ENCODE measurements around the gene CUL4B.

Gene CUL4B

DNA sequence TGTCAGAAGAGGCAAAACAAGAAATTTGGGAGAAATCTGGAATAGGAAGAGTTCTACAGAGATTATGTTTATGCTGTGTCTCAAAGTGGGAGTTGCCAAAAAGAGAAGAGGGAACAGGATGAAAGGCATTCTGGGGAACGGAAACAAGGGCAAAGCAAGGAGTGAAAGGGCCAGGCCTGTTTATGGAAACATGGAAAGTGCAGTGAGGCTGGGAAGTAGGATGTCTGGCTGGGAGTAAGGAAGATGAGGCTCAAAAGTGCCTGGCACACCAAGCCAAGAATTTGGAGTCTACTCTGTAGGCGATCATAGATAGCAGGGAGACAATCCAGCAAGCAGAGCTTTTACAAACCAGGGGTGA, 1.8 kb upstream of the CUL4B start:
- TF ChIP-seq POLR2A (IDR thresholded peaks at IDR 0.05; ENCODE audit: low read depth, low read length) (no peak), POLR2AphosphoS5 (IDR thresholded peaks at IDR 0.05; ENCODE audit: low read depth, low read length) (no peak), TAF1 (IDR thresholded peaks at IDR 0.05; ENCODE audit: borderline replicate concordance, low read depth, low read length) (no peak)
- FAIRE-seq: no peak
- no peak for DNase-seq (ENCODE audit: insufficient read length)

DNA sequence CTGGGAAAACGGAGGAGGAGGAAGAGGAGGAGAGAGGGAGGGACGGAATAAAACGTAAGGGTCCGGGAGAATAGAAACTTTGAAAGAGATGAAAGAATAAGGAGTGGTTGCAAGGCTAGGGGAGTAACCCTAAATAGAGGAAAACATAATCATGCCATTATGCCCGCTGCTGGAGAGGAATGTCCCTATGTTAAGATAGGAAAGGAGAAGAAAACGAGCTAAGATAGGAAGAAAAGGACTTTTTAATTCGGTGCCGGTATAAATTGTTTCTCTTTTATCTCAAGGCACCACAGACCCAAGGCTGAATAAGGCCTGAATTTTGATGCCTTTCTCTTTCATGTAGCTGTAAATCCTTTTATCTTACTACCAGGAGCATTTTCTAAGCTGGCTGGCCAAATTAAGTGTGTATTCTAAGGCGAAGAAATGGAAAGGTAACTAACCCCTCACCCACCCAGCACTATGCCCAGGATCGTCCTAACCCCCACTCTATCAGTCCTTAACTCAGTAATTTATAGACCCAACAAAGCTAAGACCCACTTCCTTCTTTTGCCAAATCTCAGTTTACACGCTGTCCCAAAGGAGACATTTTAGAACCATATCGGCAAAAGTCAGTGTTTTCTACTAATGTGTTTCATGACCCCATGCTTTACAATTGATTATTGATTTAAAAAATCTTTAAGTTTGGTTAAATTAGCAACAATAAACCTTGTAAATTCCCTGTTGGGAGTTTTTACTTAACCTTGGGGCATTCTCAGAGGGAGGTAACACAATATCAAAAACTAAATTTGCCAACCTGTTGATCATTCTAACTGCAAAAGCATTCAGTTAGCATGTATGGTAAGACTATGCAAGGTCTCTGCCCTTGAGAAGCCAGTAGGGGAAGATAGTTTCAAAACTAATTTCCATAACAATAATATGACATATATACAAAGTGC, 1.1 kb upstream of the CUL4B start:
- DNase-seq (ENCODE audit: insufficient read length): no peak
- no peak for FAIRE-seq
- TF ChIP-seq POLR2AphosphoS5 (IDR thresholded peaks at IDR 0.05; ENCODE audit: low read depth, low read length): no peak
- TF ChIP-seq TAF1 (IDR thresholded peaks at IDR 0.05; ENCODE audit: borderline replicate concordance, low read depth, low read length): no peak
- TF ChIP-seq POLR2A (IDR thresholded peaks at IDR 0.05; ENCODE audit: low read depth, low read length): no peak

DNA sequence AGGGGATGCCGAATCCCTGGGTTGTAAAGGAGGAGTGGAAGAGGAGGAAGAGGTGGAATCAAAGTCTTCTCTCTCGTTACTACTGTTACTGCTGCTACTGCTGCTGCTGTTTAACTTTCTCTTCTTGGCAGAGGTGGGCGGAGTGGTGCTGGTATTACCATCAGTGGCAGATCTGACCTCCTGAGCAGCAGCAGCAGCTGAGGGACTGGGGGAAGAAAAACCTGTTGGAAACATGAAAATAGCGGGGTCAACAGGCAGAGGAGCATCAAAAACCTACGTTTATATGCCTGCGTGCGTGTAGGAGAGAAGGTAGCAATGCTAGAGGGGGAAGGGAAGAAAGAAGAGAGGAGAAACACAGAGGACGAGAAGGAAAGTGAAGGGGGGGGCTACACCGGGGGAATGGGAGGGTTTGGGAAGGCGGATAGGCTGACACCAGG, 339 bp downstream of the CUL4B start:
- FAIRE-seq: peak; percentile 24
- DNase-seq (ENCODE audit: insufficient read length): no peak
- no peak for TF ChIP-seq TAF1 (IDR thresholded peaks at IDR 0.05; ENCODE audit: borderline replicate concordance, low read depth, low read length)
- TF ChIP-seq POLR2A (IDR thresholded peaks at IDR 0.05; ENCODE audit: low read depth, low read length): no peak
- TF ChIP-seq POLR2AphosphoS5 (IDR thresholded peaks at IDR 0.05; ENCODE audit: low read depth, low read length): no peak

DNA sequence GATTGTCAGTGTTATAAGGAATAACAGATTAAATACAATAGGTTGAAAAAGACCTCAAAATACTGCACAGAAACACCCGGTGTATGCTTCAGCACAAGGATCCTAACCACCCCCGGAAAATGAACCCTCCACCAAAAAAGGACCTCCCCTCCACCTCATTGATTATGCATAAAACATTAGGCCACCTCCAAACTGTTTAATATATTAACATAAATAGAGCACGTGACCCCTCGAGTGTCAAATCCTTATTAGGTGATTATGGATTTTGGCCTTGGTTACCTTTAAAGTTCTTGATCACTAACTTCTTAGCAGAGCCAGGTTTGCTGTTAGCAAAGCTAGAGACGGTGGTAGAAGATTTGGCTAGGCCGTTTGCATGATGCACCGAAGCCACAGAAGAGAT, 958 bp downstream of the CUL4B start:
- TF ChIP-seq TAF1 (IDR thresholded peaks at IDR 0.05; ENCODE audit: borderline replicate concordance, low read depth, low read length) (no peak), POLR2A (IDR thresholded peaks at IDR 0.05; ENCODE audit: low read depth, low read length) (no peak), POLR2AphosphoS5 (IDR thresholded peaks at IDR 0.05; ENCODE audit: low read depth, low read length) (no peak)
- FAIRE-seq (no peak), DNase-seq (ENCODE audit: insufficient read length) (no peak)

DNA sequence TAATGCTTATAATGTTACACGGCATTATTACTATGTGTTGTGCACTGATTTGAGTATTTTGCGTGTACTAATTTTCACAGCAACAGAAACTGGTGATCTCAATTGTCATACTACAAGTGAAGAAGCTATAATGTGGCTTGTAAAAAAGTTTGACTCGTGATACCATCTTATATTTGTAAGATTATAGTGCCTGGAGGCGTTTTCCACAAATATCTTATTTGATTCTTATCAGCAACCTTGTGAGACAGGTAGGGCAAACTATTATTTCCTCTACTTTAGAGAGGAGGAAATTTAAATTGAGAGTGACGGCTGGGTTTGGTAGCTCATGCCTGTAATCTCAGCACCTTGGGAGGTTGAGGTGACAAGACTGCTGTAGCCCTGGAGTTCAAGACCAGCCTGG, 4.5 kb downstream of the CUL4B start:
- peak; percentile 17 for FAIRE-seq
- DNase-seq (ENCODE audit: insufficient read length): no peak

DNA sequence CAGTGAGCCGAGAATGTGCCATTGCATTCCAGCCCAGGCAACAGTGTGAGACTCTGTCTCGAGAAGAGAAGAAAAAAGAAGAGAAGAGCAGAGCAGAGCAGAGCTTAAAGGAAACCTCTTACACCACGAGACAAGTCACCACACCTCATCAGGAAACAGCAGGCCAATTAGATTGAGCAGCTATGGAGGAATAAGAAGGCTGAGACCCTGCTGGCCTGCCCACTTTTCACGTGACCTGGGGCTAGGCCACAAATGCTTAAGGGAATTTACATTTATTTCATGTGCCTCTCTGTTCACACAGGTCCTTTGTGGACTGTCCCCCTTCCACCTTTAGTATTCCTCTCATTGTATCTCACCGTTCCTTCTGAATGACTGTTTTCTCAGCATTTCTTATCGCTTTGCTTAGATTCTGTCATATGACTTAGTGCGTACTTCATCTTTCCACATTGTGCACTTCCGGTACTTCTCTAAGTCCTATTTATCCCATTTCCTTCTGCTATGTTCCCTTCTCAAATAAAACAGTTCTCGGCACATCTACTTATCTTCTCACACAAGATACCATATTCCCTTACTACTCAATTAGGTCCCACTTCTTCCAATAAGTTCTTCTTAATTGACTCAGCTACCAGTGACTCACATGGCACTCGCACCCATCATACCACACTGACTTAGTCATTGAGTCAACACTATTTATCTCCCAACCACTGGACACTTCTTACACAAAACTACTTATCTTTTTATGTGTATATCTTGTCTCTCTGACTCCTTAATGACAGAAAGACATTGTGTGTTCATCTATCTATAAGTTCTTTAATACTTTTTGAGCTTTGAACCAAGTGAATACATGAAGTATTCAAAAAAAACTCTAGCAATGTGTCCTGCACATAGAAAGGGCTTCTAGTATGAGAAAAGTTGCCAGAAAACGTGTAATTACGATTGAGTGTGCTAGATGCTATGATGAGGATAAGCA, 11.0 kb downstream of the CUL4B start:
- FAIRE-seq: no peak
- no peak for DNase-seq (ENCODE audit: insufficient read length)
- TF ChIP-seq POLR2A (IDR thresholded peaks at IDR 0.05; ENCODE audit: low read depth, low read length): no peak
- no peak for TF ChIP-seq POLR2AphosphoS5 (IDR thresholded peaks at IDR 0.05; ENCODE audit: low read depth, low read length)
- TF ChIP-seq TAF1 (IDR thresholded peaks at IDR 0.05; ENCODE audit: borderline replicate concordance, low read depth, low read length): no peak

More for the DNA sequence above, 4.5 kb downstream of the CUL4B start:
- TF ChIP-seq POLR2A (IDR thresholded peaks at IDR 0.05; ENCODE audit: low read depth, low read length) (no peak), TAF1 (IDR thresholded peaks at IDR 0.05; ENCODE audit: borderline replicate concordance, low read depth, low read length) (no peak), POLR2AphosphoS5 (IDR thresholded peaks at IDR 0.05; ENCODE audit: low read depth, low read length) (no peak)

DNA sequence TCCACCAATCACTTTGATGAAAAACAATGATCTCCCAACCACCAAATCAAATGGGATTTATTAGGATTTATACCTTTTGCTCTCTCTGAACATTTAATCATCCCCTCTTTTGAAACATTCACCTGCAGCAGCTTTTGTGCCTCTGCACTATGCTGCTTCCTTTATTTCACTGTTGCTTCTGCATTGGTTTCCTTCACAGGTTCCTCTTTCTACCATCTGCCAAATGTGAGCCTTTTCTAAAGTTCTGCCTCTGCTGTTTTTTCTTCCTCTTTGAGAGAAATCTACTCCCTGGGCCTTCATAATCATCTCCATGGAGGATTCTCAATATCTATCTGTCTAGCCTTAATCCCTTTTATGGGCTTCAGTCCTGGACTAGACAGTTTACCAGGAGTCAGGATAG, 24.7 kb downstream of the CUL4B start:
- DNase-seq (ENCODE audit: insufficient read length) (no peak), FAIRE-seq (no peak)
- TF ChIP-seq TAF1 (IDR thresholded peaks at IDR 0.05; ENCODE audit: borderline replicate concordance, low read depth, low read length): no peak
- no peak for TF ChIP-seq POLR2AphosphoS5 (IDR thresholded peaks at IDR 0.05; ENCODE audit: low read depth, low read length)
- no peak for TF ChIP-seq POLR2A (IDR thresholded peaks at IDR 0.05; ENCODE audit: low read depth, low read length)

DNA sequence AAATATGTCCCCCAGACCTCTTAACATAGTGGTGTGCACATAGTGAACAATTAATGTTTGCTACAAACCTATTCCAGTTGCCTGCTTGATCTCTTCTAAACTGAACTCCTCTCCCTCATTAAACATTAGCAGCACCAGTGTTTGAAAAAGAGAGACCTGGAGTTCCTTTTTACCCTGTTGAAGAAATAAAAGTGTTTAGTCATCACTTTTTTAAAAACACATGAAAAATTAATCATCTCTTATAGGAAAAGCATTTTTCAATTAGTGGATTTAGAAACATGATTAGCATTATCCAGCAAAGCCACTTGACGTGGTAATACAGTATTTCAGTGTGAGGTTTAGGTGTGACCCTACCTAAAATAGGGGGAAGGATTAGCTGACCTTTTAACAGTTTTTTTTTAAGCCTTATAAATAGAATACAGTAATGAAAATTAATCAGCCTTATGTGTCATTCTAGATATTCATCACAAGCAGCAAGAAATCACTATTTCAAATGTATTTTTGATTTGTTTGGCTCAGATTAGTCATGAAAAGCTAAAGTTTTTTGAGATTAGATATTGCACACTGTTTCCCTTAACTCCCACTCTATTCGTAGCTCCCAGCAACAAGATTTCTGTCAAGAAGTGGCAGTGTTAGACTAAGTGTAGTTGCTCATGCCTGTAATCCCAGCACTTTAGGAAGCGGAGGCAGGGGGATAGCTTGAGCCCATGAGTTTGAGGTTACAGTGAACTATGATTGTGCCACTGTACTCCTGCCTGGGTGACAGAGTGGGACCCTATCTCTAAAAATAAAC, 26.2 kb downstream of the CUL4B start:
- FAIRE-seq: peak; percentile 21
- no peak for DNase-seq (ENCODE audit: insufficient read length)
- TF ChIP-seq POLR2AphosphoS5 (IDR thresholded peaks at IDR 0.05; ENCODE audit: low read depth, low read length): no peak
- no peak for TF ChIP-seq TAF1 (IDR thresholded peaks at IDR 0.05; ENCODE audit: borderline replicate concordance, low read depth, low read length)
- TF ChIP-seq POLR2A (IDR thresholded peaks at IDR 0.05; ENCODE audit: low read depth, low read length): no peak

DNA sequence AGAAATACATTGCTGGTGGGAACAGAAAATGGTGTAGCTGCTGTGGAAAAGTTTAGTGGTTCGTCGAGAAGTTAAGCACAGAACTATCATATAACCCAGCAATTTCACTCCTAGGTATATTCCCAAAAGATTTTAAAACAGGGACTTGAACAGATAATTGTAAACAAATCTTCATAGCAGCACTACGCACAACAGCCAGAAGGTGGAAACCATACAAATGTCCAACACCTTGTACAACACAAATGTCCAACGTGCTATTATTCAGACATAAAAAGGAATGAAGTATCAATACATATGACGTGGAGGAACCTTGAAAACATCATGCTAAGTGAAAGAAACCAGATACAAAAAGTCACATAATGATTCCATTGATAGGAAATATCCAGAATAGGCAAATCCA, 37.9 kb downstream of the CUL4B start:
- no peak for FAIRE-seq
- DNase-seq (ENCODE audit: insufficient read length): no peak
- no peak for TF ChIP-seq POLR2AphosphoS5 (IDR thresholded peaks at IDR 0.05; ENCODE audit: low read depth, low read length)
- TF ChIP-seq POLR2A (IDR thresholded peaks at IDR 0.05; ENCODE audit: low read depth, low read length): no peak
- TF ChIP-seq TAF1 (IDR thresholded peaks at IDR 0.05; ENCODE audit: borderline replicate concordance, low read depth, low read length): no peak

DNA sequence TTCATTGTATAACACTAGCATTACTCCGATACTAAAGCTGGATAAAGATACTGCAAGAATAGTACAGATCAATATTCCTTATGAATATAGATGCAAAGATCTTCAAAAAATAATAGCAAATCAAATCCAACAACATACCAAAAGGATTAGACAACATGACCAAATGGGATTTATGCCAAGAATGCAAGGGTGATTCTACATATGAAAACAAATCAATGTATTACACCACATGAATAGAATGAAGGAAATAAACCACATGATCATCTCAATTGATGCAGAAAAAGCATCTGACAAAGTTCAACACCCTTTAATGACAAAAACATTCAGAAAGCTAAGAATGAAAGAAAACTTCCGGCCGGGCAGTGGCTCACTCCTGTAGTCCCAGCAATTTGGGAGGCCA, 42.8 kb downstream of the CUL4B start:
- FAIRE-seq: no peak
- TF ChIP-seq POLR2A (IDR thresholded peaks at IDR 0.05; ENCODE audit: low read depth, low read length): no peak
- no peak for TF ChIP-seq TAF1 (IDR thresholded peaks at IDR 0.05; ENCODE audit: borderline replicate concordance, low read depth, low read length)
- TF ChIP-seq POLR2AphosphoS5 (IDR thresholded peaks at IDR 0.05; ENCODE audit: low read depth, low read length): no peak

DNA sequence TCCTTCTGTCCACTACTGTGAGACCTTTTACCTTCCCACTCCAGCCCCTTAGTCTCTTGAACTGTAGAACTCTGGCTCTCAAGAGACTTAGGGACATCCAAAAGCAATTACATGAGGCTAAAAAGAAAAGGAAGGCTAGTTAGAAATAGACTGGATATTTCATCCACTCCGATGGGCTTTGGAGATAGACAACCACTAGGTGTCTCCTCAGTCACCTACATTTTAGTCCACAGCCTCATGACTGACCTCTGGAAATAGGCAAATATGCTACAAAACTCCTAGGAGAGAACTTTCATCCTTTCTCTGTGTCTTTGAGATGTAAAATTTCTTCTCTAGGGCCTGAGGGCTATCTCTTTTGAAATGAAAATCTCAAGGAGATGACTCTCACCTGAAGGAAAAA, 46.5 kb downstream of the CUL4B start:
- no peak for FAIRE-seq
- DNase-seq (ENCODE audit: insufficient read length): no peak
- TF ChIP-seq TAF1 (IDR thresholded peaks at IDR 0.05; ENCODE audit: borderline replicate concordance, low read depth, low read length): no peak
- no peak for TF ChIP-seq POLR2AphosphoS5 (IDR thresholded peaks at IDR 0.05; ENCODE audit: low read depth, low read length)
- TF ChIP-seq POLR2A (IDR thresholded peaks at IDR 0.05; ENCODE audit: low read depth, low read length): no peak

More for the DNA sequence above, 42.8 kb downstream of the CUL4B start:
- no peak for DNase-seq (ENCODE audit: insufficient read length)
